Myocyte (in vitro differentiated cells): Measurements from ENCODE around the gene SORBS1. TPM values are rescaled to one million over a fixed set of nuclear protein-coding genes. Genes with fewer than 3 reads are reported as not detected.

Source experiments
- DNase-seq: peaks from one replicate; pipeline ENCODE4 v3.0.0-alpha.2; 2012; ENCODE audit warnings: low read depth
- total RNA-seq: library from RNA; depleted of rRNA; stranded (reverse); fragments of >200 nt; gene quantifications from 2 replicates; pipeline ENCODE4 v1.2.3, GENCODE V29; 2014

The SORBS1 gene
- total RNA-seq, 1 donor from 2014 or later: 112 TPM

DNA sequence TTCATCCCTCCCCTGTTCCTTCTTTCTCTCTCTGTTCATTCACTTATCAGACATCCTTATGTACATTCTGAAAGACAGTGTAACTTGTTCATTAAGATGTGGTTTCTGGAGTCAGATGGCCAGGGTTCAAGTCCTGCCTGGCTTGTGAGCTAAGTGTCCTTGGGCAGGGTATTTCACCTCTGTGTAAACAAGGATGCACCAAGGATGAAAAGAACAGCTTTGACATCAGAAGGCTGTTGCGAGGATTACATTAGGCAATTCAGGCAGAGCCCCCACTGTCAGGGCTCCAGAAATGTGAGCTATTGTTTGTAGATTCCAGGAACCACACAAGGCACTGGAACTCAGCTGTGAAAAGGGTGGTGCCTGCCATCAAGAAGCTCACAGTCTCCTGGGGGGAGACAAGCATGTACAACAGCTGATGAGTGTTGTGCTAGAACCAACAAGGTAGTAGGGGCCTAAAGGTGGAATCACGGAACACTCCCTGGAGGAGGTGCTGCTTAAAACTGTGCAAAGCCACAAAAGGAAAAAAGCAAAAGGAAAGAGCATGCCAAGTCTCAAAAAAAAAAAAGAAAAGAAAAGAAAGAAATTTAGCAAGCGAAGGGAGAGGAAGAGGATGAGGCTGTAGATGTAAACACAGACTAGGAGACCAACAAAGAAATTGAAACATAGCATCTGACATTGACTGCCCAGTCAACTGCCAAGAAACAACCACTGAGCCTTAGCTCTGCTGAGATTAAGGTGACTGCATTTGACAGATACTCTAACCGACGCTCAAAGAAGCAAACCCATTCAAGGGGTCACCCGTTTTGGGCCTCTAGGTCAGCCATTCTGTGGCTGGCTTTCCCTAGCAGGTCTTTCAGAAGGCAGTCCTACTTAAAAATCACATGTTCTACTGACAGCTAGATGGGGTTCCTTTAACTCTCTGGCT, 282.8 kb downstream of the SORBS1 start:
- DNase-seq: peak; percentile 39

DNA sequence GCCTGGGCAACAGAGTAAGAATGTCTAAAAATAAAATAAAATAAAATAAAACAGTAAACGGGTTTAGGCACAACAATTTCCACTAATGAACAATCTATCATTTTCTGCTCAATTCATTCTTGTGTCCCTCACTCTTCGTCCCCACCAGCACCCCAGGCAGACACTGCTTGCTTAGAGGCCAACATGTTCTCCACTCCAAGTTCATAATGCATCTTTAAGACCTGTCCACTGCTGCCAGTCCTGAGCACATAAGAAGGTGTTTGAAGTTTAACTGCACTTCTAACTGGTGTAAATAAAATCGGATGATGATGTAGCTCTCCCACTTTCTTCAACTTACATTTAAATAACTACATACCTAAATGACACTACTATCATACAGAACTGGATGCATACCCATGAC, 283.6 kb downstream of the SORBS1 start:
- DNase-seq: no peak

DNA sequence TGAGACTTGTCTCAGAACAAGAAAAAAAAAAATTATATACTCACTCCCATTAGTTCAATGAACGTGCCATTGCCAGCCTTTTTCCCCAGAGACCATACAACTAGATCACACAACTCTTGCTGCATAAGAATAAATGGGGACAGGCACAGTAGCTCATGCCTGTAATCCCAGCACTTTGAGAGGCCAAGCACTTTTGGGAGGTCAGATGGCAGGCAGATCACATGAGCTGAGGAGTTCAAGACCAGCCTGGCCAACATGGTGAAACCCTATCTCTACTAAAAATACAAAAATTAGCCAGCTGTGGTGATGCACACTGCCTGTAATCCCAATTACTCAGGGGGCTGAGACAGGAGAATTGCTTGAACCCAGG, 284.0 kb downstream of the SORBS1 start:
- peak; percentile 20 for DNase-seq

DNA sequence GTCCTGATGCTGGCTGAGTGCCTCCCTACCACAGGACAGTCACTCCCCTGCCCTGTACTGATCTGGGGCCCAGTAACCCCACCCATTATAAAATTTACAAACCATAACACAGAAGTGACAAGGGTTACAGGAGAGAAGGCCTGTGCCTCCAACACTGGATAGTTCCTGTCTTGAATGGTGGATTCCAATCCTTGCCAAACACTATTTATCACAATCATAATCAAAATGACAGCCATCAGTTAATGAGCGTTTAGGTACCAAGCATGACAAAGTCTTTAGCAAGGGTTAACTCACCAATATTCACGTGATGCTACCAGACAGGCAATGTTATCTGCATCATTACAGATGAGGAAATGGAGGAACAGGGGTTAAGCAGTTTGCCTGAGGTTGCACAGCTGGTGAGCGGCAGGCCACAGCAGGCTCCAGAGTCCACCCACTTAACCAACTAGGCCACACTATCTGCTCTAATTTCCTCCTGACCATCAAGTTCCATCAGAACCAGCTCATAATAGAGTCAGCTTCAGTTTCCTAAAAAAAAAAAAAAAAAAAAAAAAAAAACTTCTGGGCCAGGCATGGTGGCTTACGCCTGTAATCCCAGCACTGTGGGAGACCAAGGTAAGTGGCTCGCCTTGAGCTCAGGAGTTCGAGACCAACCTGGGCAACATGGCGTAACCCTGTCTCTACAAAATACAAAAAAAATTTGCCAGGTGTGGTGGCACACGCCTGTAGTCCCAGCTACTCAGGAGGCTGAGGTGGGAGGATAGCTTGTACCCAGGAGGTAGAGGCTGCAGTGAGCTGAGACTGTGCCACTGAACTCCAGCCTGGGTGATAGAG, 284.6 kb downstream of the SORBS1 start:
- peak; percentile 40 for DNase-seq

DNA sequence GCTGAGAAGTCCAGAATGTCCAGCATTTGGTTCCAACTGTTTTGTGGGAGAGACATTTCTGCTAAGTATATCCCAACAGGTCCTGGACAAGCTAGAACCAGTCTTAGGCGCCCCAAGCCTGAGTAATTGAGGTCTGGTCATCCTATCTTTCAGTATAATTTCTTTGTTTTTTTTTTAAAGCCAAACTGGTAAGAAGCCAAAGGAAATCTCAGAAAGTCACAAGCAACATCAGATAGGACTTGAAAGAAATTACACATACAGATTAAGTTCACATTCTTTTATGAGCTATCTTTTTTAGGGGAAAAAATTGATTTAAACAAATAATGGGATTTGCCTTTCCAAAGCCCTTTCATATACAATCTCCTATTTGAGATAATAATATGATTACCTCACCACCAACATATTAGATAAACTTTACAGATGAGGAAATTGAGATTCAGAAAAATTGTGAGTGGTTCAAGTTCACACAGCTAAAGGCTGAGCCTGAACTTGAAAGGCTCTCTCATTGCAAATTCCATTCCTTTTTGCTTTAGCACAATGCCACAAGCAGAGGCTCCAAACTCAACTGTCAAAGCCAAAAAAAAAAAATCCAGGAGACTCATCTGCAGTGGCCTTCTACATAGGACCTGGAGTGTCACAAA, 285.3 kb downstream of the SORBS1 start:
- peak; percentile 69 for DNase-seq

GRCh38 chr10:95273393-95274312, 287.5 kb downstream of the SORBS1 start:
- DNase-seq: peak; percentile 62

- DNase-seq: no peak
Observed at GRCh38 chr10:95268438-95268837, 292.7 kb downstream of the SORBS1 start.

GRCh38 chr10:95267251-95267650, 293.9 kb downstream of the SORBS1 start:
- DNase-seq: no peak

GRCh38 chr10:95266674-95267095, 294.5 kb downstream of the SORBS1 start:
- DNase-seq: peak; percentile 50

DNA sequence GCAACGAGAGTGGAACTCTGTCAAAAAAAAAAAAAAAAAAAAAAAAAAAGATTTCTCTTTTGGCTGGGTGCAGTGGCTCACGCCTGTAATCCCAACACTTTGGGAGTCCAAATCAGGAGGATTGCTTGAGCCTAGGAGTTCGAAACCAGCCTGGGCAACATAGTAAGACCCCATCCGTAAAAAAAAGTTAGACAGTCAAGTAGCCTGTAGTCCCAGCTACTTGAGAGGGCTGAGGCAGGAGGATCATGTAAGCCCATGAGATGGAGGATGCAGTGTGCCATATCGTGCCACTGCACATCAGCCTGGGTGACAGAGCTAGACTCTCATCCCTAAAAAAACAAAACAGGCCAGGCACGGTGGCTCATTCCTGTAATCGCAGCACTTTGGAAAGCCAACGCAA, 295.6 kb downstream of the SORBS1 start:
- DNase-seq: no peak

- no peak for DNase-seq
Observed at GRCh38 chr10:95264227-95265051, 296.7 kb downstream of the SORBS1 start.

DNA sequence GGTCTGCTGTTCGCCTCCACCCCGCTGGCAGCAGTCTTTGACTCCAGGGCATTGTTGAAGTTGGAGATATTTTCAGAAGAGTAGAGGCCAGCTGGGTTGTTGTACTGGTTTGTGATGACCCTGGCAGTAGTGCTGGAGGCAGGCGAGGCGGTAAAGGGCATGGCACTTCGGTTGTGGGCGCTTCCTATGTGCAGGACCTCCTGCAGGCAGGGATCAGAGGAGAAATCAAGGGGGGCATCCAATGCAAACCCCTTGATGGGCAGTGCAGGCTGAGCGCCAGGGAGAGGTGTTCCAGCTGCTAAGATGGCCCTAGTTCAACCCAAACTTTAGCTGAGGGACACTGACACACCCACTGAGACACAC, 297.3 kb downstream of the SORBS1 start:
- no peak for DNase-seq

GRCh38 chr10:95262763-95263518, 298.2 kb downstream of the SORBS1 start:
- no peak for DNase-seq

- no peak for DNase-seq
Observed at GRCh38 chr10:95261926-95262325, 299.2 kb downstream of the SORBS1 start.

Other genes with a start within 250 kb of the SORBS1 start
- gene ALDH18A1, start 95.3 kb upstream of the SORBS1 start, total RNA-seq: 56.5 TPM in 2 replicates
- 33.9 and 35.4 TPM in 2 replicates for gene TCTN3, start 132.6 kb upstream of the SORBS1 start, total RNA-seq
- gene ENTPD1, start 194.8 kb upstream of the SORBS1 start, total RNA-seq: 0.21 and 1.0 TPM in 2 replicates